ENCODE results near the gene CACYBP. TPM values are rescaled to one million over a fixed set of nuclear protein-coding genes. Genes with fewer than 3 reads are reported as not detected.

CACYBP gene
- total RNA-seq, 1 experiment from 2014 or later, result 384 TPM

DNA sequence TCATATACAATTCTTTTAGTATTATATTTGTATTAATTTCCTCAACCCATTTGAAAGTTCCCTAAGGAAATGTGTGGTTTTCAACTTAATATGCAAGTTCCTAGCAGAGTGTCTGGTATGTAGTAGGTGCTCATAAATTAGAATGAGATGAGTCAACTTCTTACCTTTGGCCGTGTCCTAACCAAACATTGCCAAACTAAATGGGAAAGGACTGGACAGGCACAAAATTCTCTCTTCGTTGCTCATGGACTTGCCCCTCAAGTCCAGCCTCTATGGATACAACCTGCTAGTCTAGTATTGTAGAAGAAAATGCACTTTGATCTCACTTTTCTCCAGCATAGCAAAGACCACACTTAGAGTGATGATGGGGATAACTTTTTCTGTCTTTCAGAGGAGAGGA lies 35.0 kb downstream of the CACYBP start:
- intact Hi-C loops (cut with micrococcal nuclease; ENCODE audit: unreplicated experiment), result loop anchor here (10.0 kb wide), 1 partner anchor 280 kb away; no protein-coding TSS in a partner anchor
- CTCF ChIA-PET, result no interaction called here
- no peak for DNase-seq
- peaks cover under 1% of the 10 kb centered on the region for H3K4me1 Mint-ChIP-seq (ENCODE audit: low read depth, unreplicated experiment)
- no peak overlapping the region for H3K4me3 Mint-ChIP-seq (ENCODE audit: low read depth, unreplicated experiment)
- H3K9me3 Mint-ChIP-seq (ENCODE audit: low read depth, unreplicated experiment), result no peaks in the 10 kb centered on the region
- no peak overlapping the region for H3K27ac Mint-ChIP-seq (ENCODE audit: unreplicated experiment)
- no peaks in the 10 kb centered on the region for H3K36me3 Mint-ChIP-seq (ENCODE audit: insufficient read depth, unreplicated experiment)
- TF ChIP-seq, protein P1, sequence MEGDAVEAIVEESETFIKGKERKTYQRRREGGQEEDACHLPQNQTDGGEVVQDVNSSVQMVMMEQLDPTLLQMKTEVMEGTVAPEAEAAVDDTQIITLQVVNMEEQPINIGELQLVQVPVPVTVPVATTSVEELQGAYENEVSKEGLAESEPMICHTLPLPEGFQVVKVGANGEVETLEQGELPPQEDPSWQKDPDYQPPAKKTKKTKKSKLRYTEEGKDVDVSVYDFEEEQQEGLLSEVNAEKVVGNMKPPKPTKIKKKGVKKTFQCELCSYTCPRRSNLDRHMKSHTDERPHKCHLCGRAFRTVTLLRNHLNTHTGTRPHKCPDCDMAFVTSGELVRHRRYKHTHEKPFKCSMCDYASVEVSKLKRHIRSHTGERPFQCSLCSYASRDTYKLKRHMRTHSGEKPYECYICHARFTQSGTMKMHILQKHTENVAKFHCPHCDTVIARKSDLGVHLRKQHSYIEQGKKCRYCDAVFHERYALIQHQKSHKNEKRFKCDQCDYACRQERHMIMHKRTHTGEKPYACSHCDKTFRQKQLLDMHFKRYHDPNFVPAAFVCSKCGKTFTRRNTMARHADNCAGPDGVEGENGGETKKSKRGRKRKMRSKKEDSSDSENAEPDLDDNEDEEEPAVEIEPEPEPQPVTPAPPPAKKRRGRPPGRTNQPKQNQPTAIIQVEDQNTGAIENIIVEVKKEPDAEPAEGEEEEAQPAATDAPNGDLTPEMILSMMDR (IDR thresholded peaks at IDR 0.05; ENCODE audit: unreplicated experiment), result no peak
- H3K27me3 Mint-ChIP-seq (ENCODE audit: unreplicated experiment), result peaks cover 78% of the 10 kb centered on the region
- BruUV-seq (replicated peaks), result no TSS peak

DNA sequence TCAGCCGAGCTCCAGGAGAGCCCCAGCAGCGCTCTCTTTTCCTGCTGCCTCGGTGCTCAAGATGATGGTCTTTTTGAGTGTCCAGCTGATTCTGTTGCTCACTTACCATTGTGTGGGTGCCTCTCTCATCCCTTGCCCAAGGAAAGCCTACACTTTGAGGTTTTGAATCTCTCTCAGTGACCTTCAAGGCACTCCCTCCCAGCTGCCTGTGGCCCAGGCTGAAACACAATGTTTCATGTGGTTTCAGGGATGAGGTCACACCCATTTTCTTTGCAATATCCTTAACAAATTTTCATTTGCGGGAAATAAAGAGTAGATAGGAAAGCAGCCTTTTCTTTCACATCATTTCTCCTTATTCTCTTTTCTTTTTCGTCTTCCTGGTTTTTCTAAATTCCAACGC lies 36.1 kb downstream of the CACYBP start:
- CTCF ChIA-PET, result interaction anchor here (0.6 to 0.8 kb wide), 2 partner anchors 90 to 234 kb away, joined by 3 read pairs; no protein-coding TSS in a partner anchor
- peaks cover 89% of the 10 kb centered on the region for H3K27me3 Mint-ChIP-seq (ENCODE audit: unreplicated experiment)
- no peak overlapping the region for H3K27ac Mint-ChIP-seq (ENCODE audit: unreplicated experiment)
- BruUV-seq (replicated peaks), result no TSS peak
- H3K4me1 Mint-ChIP-seq (ENCODE audit: low read depth, unreplicated experiment), result no peaks in the 10 kb centered on the region
- H3K4me3 Mint-ChIP-seq (ENCODE audit: low read depth, unreplicated experiment), result no peak overlapping the region
- H3K36me3 Mint-ChIP-seq (ENCODE audit: insufficient read depth, unreplicated experiment), result no peaks in the 10 kb centered on the region
- intact Hi-C loops (cut with micrococcal nuclease; ENCODE audit: unreplicated experiment), result loop anchor here (10.0 kb wide), 1 partner anchor 279 kb away; no protein-coding TSS in a partner anchor
- no peak for DNase-seq
- no peaks in the 10 kb centered on the region for H3K9me3 Mint-ChIP-seq (ENCODE audit: low read depth, unreplicated experiment)
- TF ChIP-seq, protein P1 (IDR thresholded peaks at IDR 0.05; ENCODE audit: unreplicated experiment), result no peak

DNA sequence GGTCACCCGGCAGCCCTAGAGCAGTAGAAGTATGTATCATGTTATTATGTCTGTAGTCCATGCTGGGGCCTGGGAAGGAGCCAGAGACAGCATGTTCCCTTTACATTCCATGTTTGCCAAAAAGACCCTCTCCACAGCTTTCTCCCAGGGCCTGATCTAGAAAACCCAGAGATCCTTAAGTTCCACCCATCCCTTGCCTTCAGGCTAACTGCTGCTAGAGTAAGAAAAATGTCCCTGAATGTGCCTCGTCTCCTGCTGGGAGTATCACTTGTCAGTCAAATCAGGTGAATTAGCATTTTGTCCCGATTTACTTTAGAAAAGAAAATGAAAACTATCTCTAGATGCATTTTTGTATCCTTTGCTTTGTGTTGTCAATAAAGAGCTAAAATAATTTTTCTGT lies 36.7 kb downstream of the CACYBP start:
- Mint-ChIP-seq H3K4me1 (ENCODE audit: low read depth, unreplicated experiment) (no peaks in the 10 kb centered on the region), H3K27me3 (ENCODE audit: unreplicated experiment) (peaks cover 90% of the 10 kb centered on the region), H3K4me3 (ENCODE audit: low read depth, unreplicated experiment) (no peak overlapping the region), H3K9me3 (ENCODE audit: low read depth, unreplicated experiment) (no peaks in the 10 kb centered on the region), H3K27ac (ENCODE audit: unreplicated experiment) (no peak overlapping the region), H3K36me3 (ENCODE audit: insufficient read depth, unreplicated experiment) (no peaks in the 10 kb centered on the region)
- no TSS peak for BruUV-seq (replicated peaks)
- intact Hi-C loops (cut with micrococcal nuclease; ENCODE audit: unreplicated experiment), result loop anchor here (10.0 kb wide), 1 partner anchor 278 kb away; no protein-coding TSS in a partner anchor
- TF ChIP-seq, protein P1 (IDR thresholded peaks at IDR 0.05; ENCODE audit: unreplicated experiment), result no peak
- no peak for DNase-seq
- CTCF ChIA-PET, result interaction anchor here (0.8 kb wide), 1 partner anchor 89 kb away, joined by 3 read pairs; no protein-coding TSS in a partner anchor

DNA sequence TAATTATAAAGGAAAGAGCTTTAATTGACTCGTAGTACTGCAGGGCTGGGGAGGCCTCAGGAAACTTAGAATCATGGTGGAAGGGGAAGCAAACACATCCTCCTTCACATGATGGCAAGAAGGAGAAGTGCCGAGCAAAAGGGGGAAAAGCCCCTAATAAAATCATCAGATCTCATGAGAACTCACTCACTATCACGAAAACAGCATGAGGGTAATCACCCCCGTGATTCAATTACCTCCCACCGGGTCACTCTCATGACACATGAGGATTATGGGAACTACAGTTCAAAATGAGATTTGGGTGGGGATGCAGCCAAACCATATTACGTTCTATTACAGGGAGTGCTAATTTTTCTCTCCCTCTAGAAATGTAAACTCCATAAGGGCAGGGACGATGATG lies 37.7 kb downstream of the CACYBP start:
- Mint-ChIP-seq H3K27ac (ENCODE audit: unreplicated experiment) (no peak overlapping the region), H3K36me3 (ENCODE audit: insufficient read depth, unreplicated experiment) (no peaks in the 10 kb centered on the region), H3K9me3 (ENCODE audit: low read depth, unreplicated experiment) (no peaks in the 10 kb centered on the region), H3K4me1 (ENCODE audit: low read depth, unreplicated experiment) (no peaks in the 10 kb centered on the region), H3K27me3 (ENCODE audit: unreplicated experiment) (peaks cover 84% of the 10 kb centered on the region), H3K4me3 (ENCODE audit: low read depth, unreplicated experiment) (no peak overlapping the region)
- no TSS peak for BruUV-seq (replicated peaks)
- TF ChIP-seq, protein P1 (IDR thresholded peaks at IDR 0.05; ENCODE audit: unreplicated experiment), result no peak
- intact Hi-C loops (cut with micrococcal nuclease; ENCODE audit: unreplicated experiment), result loop anchor here (10.0 kb wide), 1 partner anchor 277 kb away; no protein-coding TSS in a partner anchor
- CTCF ChIA-PET, result no interaction called here
- DNase-seq, result no peak
